ENCODE results near the gene PFKFB3.
"Not testable (repeated sequence)": the region's sequence is repeated elsewhere in the genome, so short reads cannot be mapped to it uniquely, and the experiment has no call there.

PFKFB3 gene

GRCh38 chr10:6221971-6222751, 19.4 kb downstream of the PFKFB3 start:
- no peak for DNase-seq

DNA sequence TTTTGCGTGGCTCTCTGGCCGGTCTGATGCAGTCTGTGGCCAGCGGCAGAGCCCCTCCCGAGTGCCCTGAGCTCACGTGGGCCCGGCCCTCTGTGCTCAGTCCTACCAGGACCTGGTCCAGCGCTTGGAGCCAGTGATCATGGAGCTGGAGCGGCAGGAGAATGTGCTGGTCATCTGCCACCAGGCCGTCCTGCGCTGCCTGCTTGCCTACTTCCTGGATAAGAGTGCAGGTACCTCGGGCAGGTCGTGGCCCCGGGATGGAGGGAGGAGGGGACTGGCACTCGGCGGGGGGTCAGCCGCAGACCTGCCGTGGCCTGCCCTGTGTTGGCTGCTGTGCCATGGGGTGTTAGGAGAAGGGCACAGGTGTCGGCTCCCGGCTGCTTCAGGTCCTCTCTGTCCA, 20.0 kb downstream of the PFKFB3 start:
- DNase-seq = no peak

DNA sequence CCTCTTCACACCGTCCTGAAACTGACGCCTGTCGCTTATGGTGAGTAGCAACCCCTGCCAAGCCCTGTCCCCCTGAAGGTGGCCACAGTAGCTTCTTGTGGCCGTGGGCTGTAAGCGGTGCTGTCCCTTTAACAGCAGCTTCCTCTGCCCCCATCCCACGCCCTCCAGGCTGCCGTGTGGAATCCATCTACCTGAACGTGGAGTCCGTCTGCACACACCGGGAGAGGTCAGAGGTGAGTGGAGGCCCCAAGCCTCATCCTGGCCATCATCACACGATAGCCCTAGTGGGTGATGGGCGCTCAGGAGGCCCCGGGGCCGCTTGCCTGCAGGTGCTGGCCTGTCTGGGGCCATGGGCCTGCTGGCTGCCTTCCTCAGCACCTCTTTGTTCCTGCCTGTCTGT, 21.2 kb downstream of the PFKFB3 start:
- DNase-seq = no peak

DNA sequence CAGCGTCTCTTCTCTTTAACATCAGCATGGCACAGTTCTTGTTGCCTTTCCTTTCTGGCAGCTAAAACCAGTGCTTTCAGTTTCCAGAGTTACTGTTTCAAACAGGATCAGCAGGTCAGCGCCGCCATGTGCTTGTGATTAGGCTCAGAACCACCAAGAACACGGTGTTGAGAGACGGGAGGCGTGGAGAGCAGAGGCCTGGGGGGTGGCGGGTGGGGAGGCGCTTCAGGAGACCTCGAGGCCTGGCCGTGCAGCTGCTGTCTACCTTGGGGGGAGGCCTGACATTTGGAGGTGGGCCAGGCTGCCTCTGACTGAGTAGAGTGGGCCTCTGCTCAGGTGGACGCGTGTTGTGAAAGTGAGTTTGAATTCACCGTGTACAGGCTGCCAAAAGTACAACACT, 22.0 kb downstream of the PFKFB3 start:
- no peak for DNase-seq

- DNase-seq = no peak
Observed at GRCh38 chr10:6225263-6225814, 22.6 kb downstream of the PFKFB3 start.

GRCh38 chr10:6226216-6226615, 23.5 kb downstream of the PFKFB3 start:
- no peak for DNase-seq

GRCh38 chr10:6227346-6227745, 24.6 kb downstream of the PFKFB3 start:
- DNase-seq = no peak

GRCh38 chr10:6228010-6228511, 25.3 kb downstream of the PFKFB3 start:
- no peak for DNase-seq

- DNase-seq = no peak
Observed at GRCh38 chr10:6228647-6229046, 25.9 kb downstream of the PFKFB3 start.

DNA sequence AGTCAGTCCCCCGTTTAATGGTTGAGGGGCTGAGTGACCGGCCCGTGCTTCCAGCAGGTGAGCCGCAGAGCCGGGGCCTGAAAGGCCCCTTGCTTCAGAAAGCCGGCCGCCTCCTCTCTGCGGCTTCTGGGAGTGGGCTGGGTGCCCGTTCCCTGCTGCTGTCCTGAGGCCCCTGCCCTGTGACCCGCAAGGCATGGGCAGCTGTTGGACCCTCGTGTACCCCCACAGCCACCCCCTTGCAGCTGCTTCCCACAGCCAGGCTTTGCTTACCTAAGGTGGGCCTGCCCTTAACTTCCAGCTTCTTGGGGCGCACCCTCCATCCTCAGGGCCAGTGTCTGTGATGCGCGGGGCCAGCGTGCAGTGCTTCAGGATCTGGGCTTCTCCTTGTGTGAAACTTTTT, 26.6 kb downstream of the PFKFB3 start:
- no peak for DNase-seq

DNA sequence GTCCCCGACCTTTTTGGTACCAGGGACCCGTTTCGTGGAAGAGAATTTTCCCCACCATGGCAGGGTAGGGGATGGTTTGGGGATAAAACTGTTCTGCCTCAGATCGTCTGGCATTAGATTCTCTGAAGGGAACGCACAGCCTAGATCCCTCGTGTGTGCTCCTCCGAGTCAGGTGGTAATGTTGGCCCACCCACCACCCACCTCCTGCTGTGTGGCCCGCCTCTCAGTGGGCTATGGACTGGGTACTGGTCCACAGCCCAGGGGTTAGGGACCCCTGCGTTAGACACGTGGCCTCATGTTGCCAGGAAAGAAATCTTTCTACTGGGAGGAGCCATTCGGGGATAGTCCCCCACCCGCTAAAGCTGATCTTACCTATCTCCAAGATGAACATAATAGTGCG, 27.0 kb downstream of the PFKFB3 start:
- DNase-seq = no peak

- DNase-seq = no peak
Observed at GRCh38 chr10:6230315-6230714, 27.6 kb downstream of the PFKFB3 start.

DNA sequence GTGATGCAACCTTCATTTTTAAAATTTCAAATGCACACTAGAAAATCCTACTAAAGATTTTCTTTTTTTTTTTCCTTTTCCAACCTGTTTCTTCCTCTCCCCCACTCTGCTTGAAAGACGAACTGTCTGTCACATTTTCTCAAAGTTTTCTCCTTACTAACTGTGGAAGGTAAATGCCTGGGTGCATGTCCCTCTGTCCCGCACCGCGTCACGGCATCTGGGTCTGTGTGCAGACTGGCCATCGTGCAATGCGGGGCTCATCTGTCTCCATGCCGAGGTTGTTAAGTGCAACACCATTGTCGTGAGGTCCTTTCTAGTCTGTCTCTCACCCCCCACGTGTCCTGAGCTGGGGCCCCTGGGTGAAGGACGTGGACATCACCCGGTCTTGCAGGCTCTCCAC, 28.4 kb downstream of the PFKFB3 start:
- no peak for DNase-seq

DNA sequence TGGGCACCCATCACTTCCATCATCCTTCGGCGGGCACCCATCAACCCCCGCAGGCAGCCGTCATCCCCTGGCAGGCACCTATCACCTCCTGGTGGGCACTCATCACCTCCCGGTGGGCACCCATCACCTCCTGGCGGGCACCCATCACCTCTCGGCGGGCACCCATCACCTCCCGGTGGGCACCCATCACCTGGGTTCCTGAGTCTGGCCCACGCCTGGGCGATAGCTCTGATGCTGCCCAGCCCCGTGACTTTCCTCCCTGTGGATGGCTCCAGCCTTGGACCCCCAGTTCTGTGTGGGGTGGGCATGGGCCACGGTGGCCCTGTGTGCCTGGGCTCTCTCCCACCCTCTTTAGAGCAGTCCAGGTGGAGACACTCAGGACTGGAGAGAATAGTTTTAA, 29.0 kb downstream of the PFKFB3 start:
- no peak for DNase-seq

DNA sequence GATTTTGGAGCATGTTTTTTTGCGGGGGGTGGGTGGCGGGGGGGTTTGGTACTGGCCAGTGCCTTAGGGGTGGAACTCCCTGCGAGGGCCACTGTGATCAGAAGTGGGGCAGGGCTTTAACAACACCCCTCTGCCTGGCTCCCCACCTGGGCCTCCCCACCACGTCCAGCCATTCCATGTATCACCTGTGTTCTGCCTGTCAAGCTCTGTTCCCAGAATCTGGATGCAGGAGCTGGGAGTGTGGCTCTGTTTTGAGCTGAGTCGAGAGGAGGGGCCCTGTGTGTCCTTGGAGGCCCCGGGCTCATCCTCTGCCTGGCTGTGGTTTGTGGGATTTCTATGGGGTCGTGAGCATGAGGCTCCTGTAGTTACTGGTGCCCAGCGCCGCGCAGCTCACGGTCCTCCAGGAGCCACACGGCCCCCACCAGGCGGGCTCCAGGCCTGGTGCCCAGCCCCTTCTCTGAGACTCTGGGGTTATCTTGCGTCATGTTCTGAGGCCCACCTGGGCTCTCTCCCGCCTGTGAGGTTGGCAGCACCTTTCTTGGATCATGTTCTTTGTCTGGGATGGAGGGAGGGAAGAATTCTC, 29.6 kb downstream of the PFKFB3 start:
- DNase-seq = no peak

GRCh38 chr10:6232846-6233724, 30.4 kb downstream of the PFKFB3 start:
- DNase-seq = no peak

GRCh38 chr10:6233725-6234277, 31.1 kb downstream of the PFKFB3 start:
- no peak for DNase-seq

DNA sequence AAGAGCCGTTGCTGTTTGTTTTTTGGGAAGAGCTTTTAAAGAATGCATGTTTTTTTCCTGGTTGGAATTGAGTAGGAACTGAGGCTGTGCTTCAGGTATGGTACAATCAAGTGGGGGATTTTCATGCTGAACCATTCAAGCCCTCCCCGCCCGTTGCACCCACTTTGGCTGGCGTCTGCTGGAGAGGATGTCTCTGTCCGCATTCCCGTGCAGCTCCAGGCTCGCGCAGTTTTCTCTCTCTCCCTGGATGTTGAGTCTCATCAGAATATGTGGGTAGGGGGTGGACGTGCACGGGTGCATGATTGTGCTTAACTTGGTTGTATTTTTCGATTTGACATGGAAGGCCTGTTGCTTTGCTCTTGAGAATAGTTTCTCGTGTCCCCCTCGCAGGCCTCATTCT, 31.6 kb downstream of the PFKFB3 start:
- DNase-seq = no peak

DNA sequence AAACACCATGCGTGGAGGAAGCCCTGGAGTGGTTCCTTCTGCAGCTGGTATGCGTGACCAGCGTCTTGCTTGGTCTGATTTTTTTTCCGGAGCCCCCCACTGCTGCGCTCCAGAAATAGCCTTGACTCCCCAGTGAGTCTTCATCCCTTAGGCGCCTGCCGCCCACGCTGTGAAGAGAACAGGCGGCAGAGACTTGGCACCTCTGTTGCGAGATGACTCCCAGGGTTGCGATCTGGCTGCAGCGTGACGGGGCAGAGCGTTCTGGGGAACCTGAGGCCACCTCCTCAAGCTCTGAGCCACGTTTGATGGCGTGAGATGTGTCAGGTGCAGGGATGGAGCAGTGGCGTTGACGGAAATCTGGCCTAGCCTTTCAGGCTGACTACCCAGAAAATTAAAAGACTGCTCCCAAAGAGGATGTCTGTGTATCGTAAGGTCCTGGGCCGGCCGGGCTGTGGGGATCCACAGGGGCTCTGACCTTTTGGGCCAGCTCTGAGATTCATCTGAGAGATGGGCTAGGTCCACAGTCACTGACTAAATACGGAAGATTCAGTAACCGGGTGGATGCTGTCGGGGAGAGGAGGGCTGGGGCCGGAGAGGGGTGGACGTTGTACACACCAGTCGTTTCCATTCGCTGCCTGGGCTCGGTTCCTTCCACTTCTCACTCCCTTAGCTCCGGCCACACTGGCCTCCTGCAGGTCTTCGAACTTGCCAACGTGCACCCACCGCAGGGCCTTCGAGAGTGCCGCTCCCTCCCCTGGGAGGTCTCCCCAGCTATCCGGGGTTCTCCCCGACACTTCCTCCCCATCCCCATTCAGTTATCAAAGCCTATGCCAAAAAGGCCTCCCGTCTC, 33.8 kb downstream of the PFKFB3 start:
- no peak for DNase-seq

GRCh38 chr10:6237199-6237530, 34.4 kb downstream of the PFKFB3 start:
- DNase-seq = no peak

GRCh38 chr10:6238587-6239212, 36.0 kb downstream of the PFKFB3 start:
- DNase-seq = not testable (repeated sequence)
